PC-9 (cell line): Measurements from ENCODE around the gene DOLPP1. TPM values are rescaled to one million over a fixed set of nuclear protein-coding genes. Genes with fewer than 3 reads are reported as not detected.

Experiments
- BruUV-seq: library from RNA; stranded (reverse); fragments of 400-500 nt; replicated peaks from 2 replicates; lab custom pipeline; 2021; lab: Mats Ljungman, UMichigan
- CTCF ChIA-PET: fragments of 300-600 bp; sonication (Branson Sonifier 250); formaldehyde crosslinking; loops from one replicate; lab custom pipeline; 2022; ENCODE audit warnings: antibody characterized with exemption; lab: Charles Lee
- POLR2A ChIA-PET: fragments of 300-600 bp; sonication (Branson Sonifier 250); formaldehyde crosslinking; loops from one replicate; lab custom pipeline; 2022; ENCODE audit warnings: antibody characterized with exemption; ENCODE audit not compliant: unreplicated experiment; lab: Charles Lee
- DNase-seq, 2 experiments: peaks; one replicate each; pipeline versions ENCODE4 v3.0.0 to v3.0.0-alpha.2; 2015 to 2022; ENCODE audit warnings: mixed read lengths in 1 of 2
- H2AFZ ChIP-seq: fragments of 200-600 bp; sonication (generic); 2 replicates; pipeline ENCODE4 v1.8.1; 2017; ENCODE audit warnings: antibody characterized with exemption
- H3F3A ChIP-seq: fragments of 200-600 bp; sonication (generic); 2 replicates; pipeline ENCODE4 v1.8.1; 2017; ENCODE audit warnings: antibody characterized with exemption, mild to moderate bottlenecking, low read depth; ENCODE audit not compliant: insufficient read depth
- H3K27ac ChIP-seq: fragments of 200-600 bp; sonication (generic); 2 replicates; pipeline ENCODE4 v1.6.1; 2016; ENCODE audit warnings: mixed run types
- H3K27me3 ChIP-seq: fragments of 200-600 bp; sonication (generic); 2 replicates; pipeline ENCODE4 v1.6.1; 2016; ENCODE audit warnings: low read depth, mixed run types; ENCODE audit not compliant: insufficient read depth
- H3K36me3 ChIP-seq: fragments of 200-600 bp; sonication (generic); 2 replicates; pipeline ENCODE4 v1.6.1; 2016; ENCODE audit warnings: low read depth, mixed run types
- H3K4me1 ChIP-seq: fragments of 200-600 bp; sonication (generic); replicated peaks from 2 replicates; pipeline ENCODE4 v1.6.1; 2016; ENCODE audit warnings: mixed run types; ENCODE audit not compliant: insufficient read depth
- H3K4me2 ChIP-seq: fragments of 200-600 bp; sonication (generic); 2 replicates; pipeline ENCODE4 v1.6.1; 2017; ENCODE audit warnings: mixed run types
- H3K4me3 ChIP-seq: fragments of 200-600 bp; sonication (generic); 2 replicates; pipeline ENCODE4 v1.6.1; 2016; ENCODE audit warnings: mixed run types
- H3K79me2 ChIP-seq: fragments of 200-600 bp; sonication (generic); 2 replicates; pipeline ENCODE4 v1.6.1; 2017; ENCODE audit warnings: low read depth, mixed run types
- H3K9me2 ChIP-seq: fragments of 200-600 bp; sonication (generic); 2 replicates; pipeline ENCODE4 v1.8.1; 2017; ENCODE audit warnings: mild to moderate bottlenecking; ENCODE audit not compliant: insufficient read depth
- H3K9me3 ChIP-seq: fragments of 200-600 bp; sonication (generic); 2 replicates; pipeline ENCODE4 v1.8.1; 2016; ENCODE audit warnings: low read depth; ENCODE audit not compliant: insufficient read depth
- H4K20me1 ChIP-seq: fragments of 200-600 bp; sonication (generic); 2 replicates; pipeline ENCODE4 v1.8.1; 2017; ENCODE audit not compliant: insufficient read depth
- CTCF ChIP-seq: fragments of 200-600 bp; sonication (generic); conservative IDR thresholded peaks from 2 replicates; pipeline ENCODE4 v1.6.1; 2017; ENCODE audit warnings: mixed run types, antibody characterized with exemption, mild to moderate bottlenecking, moderate library complexity
- EZH2 ChIP-seq: fragments of 200-600 bp; sonication (generic); IDR thresholded peaks from 2 replicates; pipeline ENCODE4 v1.8.0; 2017; ENCODE audit warnings: antibody characterized with exemption, low read depth
- intact Hi-C: fragments of 100-400 bp; cut with micrococcal nuclease; formaldehyde crosslinking; loops from one replicate; pipeline ENCODE4 v1.10.0; 2022; ENCODE audit not compliant: unreplicated experiment
- total RNA-seq: library from RNA; stranded (reverse); gene quantifications from 2 replicates; pipeline ENCODE4 v1.2.3, GENCODE V29; 2021

The DOLPP1 gene
- total RNA-seq, 1 experiment from 2014 or later, result 24.4 TPM

- no peak overlapping the region for H3K4me3 ChIP-seq
- CTCF ChIA-PET, result no interaction called here
- H3K27me3 ChIP-seq, result no peaks in the 10 kb centered on the region
- H2AFZ ChIP-seq, result no peak overlapping the region
- H3K9me2 ChIP-seq, result no peaks in the 10 kb centered on the region
- intact Hi-C loops, result no loop called here
- H3F3A ChIP-seq, result peaks cover 24% of the 10 kb centered on the region; the same call in 1 of the 2 replicates
- no peak for DNase-seq
- H3K9me3 ChIP-seq, result no peaks in the 10 kb centered on the region
- H3K4me2 ChIP-seq, result 0 out of 2 replicates have a peak overlapping the region, but pooled peaks have one; percentile 95
- POLR2A ChIA-PET, result no interaction called here
- no TSS peak for BruUV-seq
- peaks cover 24% of the 10 kb centered on the region for H3K79me2 ChIP-seq
- H3K27ac ChIP-seq, result no peak overlapping the region
- H4K20me1 ChIP-seq, result no peaks in the 10 kb centered on the region
- TF ChIP-seq CTCF (no peak), EZH2 (no peak)
- no peaks in the 10 kb centered on the region for H3K36me3 ChIP-seq
- H3K4me1 ChIP-seq, result peaks cover 15% of the 10 kb centered on the region
Measured at GRCh38 chr9:129108805-129109536, 28.1 kb downstream of the DOLPP1 start.

DNA sequence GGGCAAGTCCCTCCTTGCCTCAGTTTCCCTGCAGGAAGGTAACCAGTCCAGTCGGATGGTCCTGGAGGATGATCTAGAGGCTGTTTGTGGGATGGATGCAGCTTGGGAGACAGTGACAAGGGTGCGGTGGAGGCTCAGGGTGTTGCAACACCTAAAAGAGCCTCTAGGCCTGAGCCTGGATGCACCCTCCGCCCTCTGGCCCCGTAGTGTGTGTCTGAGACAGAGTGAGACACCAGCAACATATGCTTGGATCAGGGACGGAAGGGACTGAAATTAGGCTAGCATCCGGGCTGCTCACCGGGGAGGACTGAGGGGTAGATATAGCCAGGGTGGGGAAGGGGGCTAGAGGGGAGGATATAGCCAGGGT, 28.6 kb downstream of the DOLPP1 start:
- peaks cover 28% of the 10 kb centered on the region for H3K79me2 ChIP-seq
- TSS peak; percentile 42 for BruUV-seq
- no peak for DNase-seq

More for the DNA sequence above, 28.6 kb downstream of the DOLPP1 start:
- ChIA-PET CTCF (no interaction called here), POLR2A (no interaction called here)
- Histone ChIP-seq H3K4me1 (peaks cover 18% of the 10 kb centered on the region; the same call in 1 of the 2 replicates), H3K4me3 (no peak overlapping the region), H3K27ac (no peak overlapping the region), H3F3A (peaks cover 29% of the 10 kb centered on the region; the same call in 1 of the 2 replicates), H3K4me2 (peak overlapping the region; percentile 95; the same call in 1 of the 2 replicates), H3K27me3 (no peaks in the 10 kb centered on the region), H3K9me3 (no peaks in the 10 kb centered on the region), H3K9me2 (no peaks in the 10 kb centered on the region), H2AFZ (no peak overlapping the region), H4K20me1 (no peaks in the 10 kb centered on the region), H3K36me3 (no peaks in the 10 kb centered on the region)
- intact Hi-C loops, result no loop called here
- TF ChIP-seq EZH2, result no peak
- TF ChIP-seq CTCF, result no peak
